Stimulated activated naive CD4-positive, alpha-beta T cell treated with Interleukin-2 at 50 U/mL for 16 hours (primary cell): ENCODE results near the gene SASS6.

Experiments
- DNase-seq: peaks from one replicate; lab custom pipeline; 2025; lab: John Stamatoyannopoulos, UW

Gene SASS6

GRCh38 chr1:100045206-100045605 is 87.5 kb downstream of the SASS6 start:
- DNase-seq: no peak

- DNase-seq: no peak
Observed at GRCh38 chr1:100039591-100039990, 93.1 kb downstream of the SASS6 start.

- peak; percentile 83 for DNase-seq
Observed at GRCh38 chr1:100038660-100039287, 94.0 kb downstream of the SASS6 start.

GRCh38 chr1:100037927-100038659 is 94.6 kb downstream of the SASS6 start:
- peak; percentile 89 for DNase-seq

- no peak for DNase-seq
Observed at GRCh38 chr1:100037656-100037926, 95.1 kb downstream of the SASS6 start.

- no peak for DNase-seq
Observed at GRCh38 chr1:100036718-100037655, 95.7 kb downstream of the SASS6 start.

- no peak for DNase-seq
Observed at GRCh38 chr1:100035214-100035613, 97.5 kb downstream of the SASS6 start.

GRCh38 chr1:100034470-100034869 is 98.3 kb downstream of the SASS6 start:
- no peak for DNase-seq
